Keratinocyte (primary cell): ENCODE data around the gene BRINP3. TPM values are rescaled to one million over a fixed set of nuclear protein-coding genes. Genes with fewer than 3 reads are reported as not detected.

Experiments used
- DNase-seq: peaks from one replicate; pipeline ENCODE4 v3.0.0-alpha.2; 2011; ENCODE audit warnings: low read depth, missing footprints, low spot score
- FAIRE-seq: peaks from 2 replicates; lab custom pipeline; 2011; peaks lifted over from hg19 to GRCh38; lab: Jason Lieb, UNC
- H2AFZ ChIP-seq: 2 replicates; pipeline ENCODE4 v1.6.0; 2012; ENCODE audit warnings: low read length, control low read depth, inconsistent platforms; ENCODE audit not compliant: control insufficient read depth
- H3K27ac ChIP-seq: 2 replicates; pipeline ENCODE4 v1.5.1; 2011; ENCODE audit warnings: low read length; ENCODE audit not compliant: control insufficient read depth, insufficient read depth
- H3K27me3 ChIP-seq: 3 replicates; pipeline ENCODE4 v1.6.0; 2011; ENCODE audit warnings: low read length; ENCODE audit not compliant: control insufficient read depth, insufficient read depth; ENCODE audit errors: extremely low read depth
- H3K36me3 ChIP-seq, 2 experiments: 2 replicates in 1 of 2; 3 replicates in 1 of 2; pipeline ENCODE4 v1.5.1; 2011; ENCODE audit warnings: low read length in 2 of 2, mild to moderate bottlenecking in 1 of 2; ENCODE audit not compliant: control insufficient read depth in 2 of 2, insufficient read depth in 2 of 2; ENCODE audit errors: extremely low read depth in 1 of 2
- H3K4me1 ChIP-seq: 3 replicates; pipeline ENCODE4 v1.5.1; 2011; ENCODE audit warnings: low read length; ENCODE audit not compliant: control insufficient read depth, insufficient read depth; ENCODE audit errors: extremely low read depth
- H3K4me2 ChIP-seq: 3 replicates; pipeline ENCODE4 v1.6.0; 2011; ENCODE audit warnings: low read depth, low read length; ENCODE audit not compliant: control insufficient read depth, insufficient read depth; ENCODE audit errors: extremely low read depth
- H3K4me3 ChIP-seq, 3 experiments: fragments of 200-600 bp in 1 of 3; sonication (generic) in 1 of 3; 2 replicates in 2 of 3; 3 replicates in 1 of 3; pipeline ENCODE4 v1.5.1; 2011 to 2016; ENCODE audit warnings: low read length in 3 of 3, mild to moderate bottlenecking in 3 of 3, control low read depth in 2 of 3, inconsistent platforms in 1 of 3, low read depth in 1 of 3, mixed read lengths in 1 of 3, mixed run types in 1 of 3, moderate library complexity in 1 of 3; ENCODE audit not compliant: control insufficient read depth in 2 of 3, insufficient read depth in 2 of 3; ENCODE audit errors: extremely low read depth in 1 of 3
- H3K79me2 ChIP-seq: 2 replicates; pipeline ENCODE4 v1.6.0; 2012; ENCODE audit warnings: low read length; ENCODE audit not compliant: control insufficient read depth, insufficient read depth
- H3K9ac ChIP-seq: 3 replicates; pipeline ENCODE4 v1.6.0; 2011; ENCODE audit warnings: low read length; ENCODE audit not compliant: control insufficient read depth, insufficient read depth; ENCODE audit errors: extremely low read depth
- H3K9me1 ChIP-seq: 3 replicates; pipeline ENCODE4 v1.6.0; 2011; ENCODE audit warnings: low read length; ENCODE audit not compliant: control insufficient read depth, insufficient read depth; ENCODE audit errors: extremely low read depth
- H3K9me3 ChIP-seq: 2 replicates; pipeline ENCODE4 v1.5.1; 2012; ENCODE audit warnings: low read depth, low read length; ENCODE audit not compliant: control insufficient read depth
- H4K20me1 ChIP-seq: 3 replicates; pipeline ENCODE4 v1.6.0; 2011; ENCODE audit warnings: low read length; ENCODE audit not compliant: control insufficient read depth, insufficient read depth; ENCODE audit errors: extremely low read depth
- EZH2 ChIP-seq: IDR thresholded peaks from one replicate; pipeline ENCODE4 v1.6.1; 2012; ENCODE audit warnings: inconsistent platforms, mild to moderate bottlenecking, low read length, moderate library complexity
- dilution Hi-C: fragments of 300-500 bp; cut with MboI; formaldehyde crosslinking; loops from one replicate; pipeline ENCODE4 v1.7.0; 2020; ENCODE audit warnings: low sequenced_read_pairs; ENCODE audit not compliant: extremely low pct_ligation_motif_present
- polyA plus RNA-seq, 5 experiments: library from polyadenylated mRNA; depleted of rRNA in 3 of 5; stranded (reverse) in 3 of 5; stranded (forward) in 1 of 5; unstranded in 1 of 5; fragments of >200 nt; gene quantifications; 1 replicate in 1 of 5; 2 replicates in 3 of 5; 3 replicates in 1 of 5; pipeline versions ENCODE4 v1.2.1 to v1.2.3, GENCODE V29; 2011 to 2012; ENCODE audit warnings: missing spikeins in 2 of 5, low read depth in 1 of 5, low replicate concordance in 1 of 5
- TF ChIP-seq, protein P1 (sequence below), 3 experiments: IDR thresholded peaks in 1 of 3; conservative IDR thresholded peaks in 1 of 3; optimal IDR thresholded peaks in 1 of 3; 2 replicates in 2 of 3; 3 replicates in 1 of 3; pipeline versions ENCODE3 to v1.5.1; 2011; ENCODE audit warnings: low read length in 3 of 3, mild to moderate bottlenecking in 3 of 3, moderate library complexity in 2 of 3, control low read depth in 1 of 3, inconsistent platforms in 1 of 3; ENCODE audit not compliant: insufficient read depth in 2 of 3; ENCODE audit errors: extremely low read depth in 1 of 3

BRINP3 gene
- polyA plus RNA-seq, 1 donor (not counting 4 experiments of a cell fraction or from before 2014, with no cell fraction given) = not detected

DNA sequence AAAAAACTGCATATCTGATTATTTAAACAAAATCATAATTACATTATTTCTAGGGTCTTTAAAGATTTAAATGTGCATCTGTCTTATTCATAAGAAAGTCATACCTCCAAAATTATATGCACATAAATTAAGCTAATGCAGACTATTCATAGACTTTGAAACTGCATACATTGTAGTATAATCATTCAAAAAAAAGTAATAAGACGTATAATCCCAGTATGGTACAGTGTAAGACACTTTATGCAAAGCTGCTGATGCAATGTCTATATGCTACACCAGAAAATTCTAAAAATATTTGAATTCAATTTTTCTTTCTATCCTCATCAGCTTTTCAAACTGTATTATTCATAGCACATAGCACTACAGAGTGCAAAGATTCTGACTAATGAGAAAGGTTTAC, 22.0 kb downstream of the BRINP3 start:
- no peak for DNase-seq
- Histone ChIP-seq H3K4me1 (no peaks in the 10 kb centered on the region), H2AFZ (no peak overlapping the region), H3K79me2 (no peaks in the 10 kb centered on the region), H3K9me1 (no peaks in the 10 kb centered on the region), H4K20me1 (no peaks in the 10 kb centered on the region), H3K4me2 (no peak overlapping the region), H3K4me3 (no peak overlapping the region), H3K9ac (no peak overlapping the region), H3K27me3 (no peaks in the 10 kb centered on the region), H3K27ac (no peak overlapping the region), H3K36me3 (no peaks in the 10 kb centered on the region), H3K9me3 (no peaks in the 10 kb centered on the region)
- FAIRE-seq = no peak
- dilution Hi-C loops = no loop called here
- TF ChIP-seq, protein P1, sequence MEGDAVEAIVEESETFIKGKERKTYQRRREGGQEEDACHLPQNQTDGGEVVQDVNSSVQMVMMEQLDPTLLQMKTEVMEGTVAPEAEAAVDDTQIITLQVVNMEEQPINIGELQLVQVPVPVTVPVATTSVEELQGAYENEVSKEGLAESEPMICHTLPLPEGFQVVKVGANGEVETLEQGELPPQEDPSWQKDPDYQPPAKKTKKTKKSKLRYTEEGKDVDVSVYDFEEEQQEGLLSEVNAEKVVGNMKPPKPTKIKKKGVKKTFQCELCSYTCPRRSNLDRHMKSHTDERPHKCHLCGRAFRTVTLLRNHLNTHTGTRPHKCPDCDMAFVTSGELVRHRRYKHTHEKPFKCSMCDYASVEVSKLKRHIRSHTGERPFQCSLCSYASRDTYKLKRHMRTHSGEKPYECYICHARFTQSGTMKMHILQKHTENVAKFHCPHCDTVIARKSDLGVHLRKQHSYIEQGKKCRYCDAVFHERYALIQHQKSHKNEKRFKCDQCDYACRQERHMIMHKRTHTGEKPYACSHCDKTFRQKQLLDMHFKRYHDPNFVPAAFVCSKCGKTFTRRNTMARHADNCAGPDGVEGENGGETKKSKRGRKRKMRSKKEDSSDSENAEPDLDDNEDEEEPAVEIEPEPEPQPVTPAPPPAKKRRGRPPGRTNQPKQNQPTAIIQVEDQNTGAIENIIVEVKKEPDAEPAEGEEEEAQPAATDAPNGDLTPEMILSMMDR (optimal IDR thresholded peaks at IDR 0.05 in 1 of 3, IDR thresholded peaks at IDR 0.05 in 1 of 3, conservative IDR thresholded peaks at IDR 0.05 in 1 of 3; ENCODE audit: extremely low read depth in 1 of 3, insufficient read depth in 2 of 3, low read length in 3 of 3) = no peak
- TF ChIP-seq EZH2 = no peak

DNA sequence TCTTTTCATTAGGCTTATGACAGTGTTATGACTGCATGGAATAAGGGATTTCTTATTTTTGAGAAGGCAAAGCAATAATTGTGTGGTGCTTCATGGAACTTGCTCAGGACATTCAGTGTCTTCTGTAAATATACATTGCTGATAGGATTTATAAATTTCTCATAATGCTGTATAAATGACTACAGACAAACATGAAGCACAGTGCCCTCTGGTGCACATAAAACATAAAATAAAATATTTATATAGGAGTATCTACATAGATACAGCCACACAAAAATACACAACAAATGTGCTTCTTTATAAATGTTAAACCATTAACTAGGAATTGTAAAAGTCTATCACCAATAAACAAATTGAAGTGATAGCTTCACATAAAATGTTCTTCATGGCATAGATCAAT, 24.1 kb downstream of the BRINP3 start:
- TF ChIP-seq EZH2 = no peak
- TF ChIP-seq, protein P1 (optimal IDR thresholded peaks at IDR 0.05 in 1 of 3, IDR thresholded peaks at IDR 0.05 in 1 of 3, conservative IDR thresholded peaks at IDR 0.05 in 1 of 3; ENCODE audit: extremely low read depth in 1 of 3, insufficient read depth in 2 of 3, low read length in 3 of 3) = no peak
- dilution Hi-C loops = no loop called here
- Histone ChIP-seq H2AFZ (no peak overlapping the region), H3K9me3 (no peaks in the 10 kb centered on the region), H3K4me2 (no peak overlapping the region), H3K4me3 (no peak overlapping the region), H3K9me1 (no peaks in the 10 kb centered on the region), H4K20me1 (no peaks in the 10 kb centered on the region), H3K9ac (no peak overlapping the region), H3K4me1 (no peaks in the 10 kb centered on the region), H3K36me3 (no peaks in the 10 kb centered on the region), H3K27ac (no peak overlapping the region), H3K27me3 (no peaks in the 10 kb centered on the region), H3K79me2 (no peaks in the 10 kb centered on the region)
- FAIRE-seq = no peak
- no peak for DNase-seq
